Small intestine (tissue), 7 donors: ENCODE data around the gene PCGF1. TPM values are rescaled to one million over a fixed set of nuclear protein-coding genes. Genes with fewer than 3 reads are reported as not detected.

ENCODE experiments used
- DNase-seq, 2 donors: peaks; one replicate each; pipeline versions ENCODE4 v3.0.0 to v3.0.0-alpha.2; 2013
- FAIRE-seq: peaks from 2 replicates; lab custom pipeline; 2012; peaks lifted over from hg19 to GRCh38; lab: Jason Lieb, UNC
- H3K27ac ChIP-seq, 3 donors: one replicate each; pipeline ENCODE4 v1.5.1; 2013; ENCODE audit warnings: low read length in 2 of 3, mild to moderate bottlenecking in 2 of 3, control low read depth in 1 of 3, inconsistent platforms in 1 of 3, low read depth in 1 of 3, moderate library complexity in 1 of 3
- H3K27me3 ChIP-seq, 3 donors: one replicate each; pipeline ENCODE4 v1.6.1; 2013; ENCODE audit warnings: low read length in 3 of 3, inconsistent platforms in 1 of 3; ENCODE audit not compliant: control insufficient read depth in 3 of 3, insufficient read depth in 3 of 3
- H3K36me3 ChIP-seq, 3 donors: one replicate each; pipeline ENCODE4 v1.6.1; 2013; ENCODE audit warnings: low read length in 3 of 3, inconsistent platforms in 1 of 3, low read depth in 1 of 3, mild to moderate bottlenecking in 1 of 3, moderate library complexity in 1 of 3; ENCODE audit not compliant: control insufficient read depth in 3 of 3, insufficient read depth in 2 of 3
- H3K4me1 ChIP-seq, 3 donors: one replicate each; pipeline ENCODE4 v1.6.1; 2013; ENCODE audit warnings: low read length in 2 of 3, inconsistent platforms in 1 of 3, low read depth in 1 of 3, mild to moderate bottlenecking in 1 of 3, moderate library complexity in 1 of 3; ENCODE audit not compliant: control insufficient read depth in 3 of 3, insufficient read depth in 2 of 3
- H3K4me3 ChIP-seq, 3 donors: one replicate each; pipeline ENCODE4 v1.5.1; 2013; ENCODE audit warnings: low read length in 3 of 3, control low read depth in 1 of 3, inconsistent platforms in 1 of 3, low read depth in 1 of 3, mild to moderate bottlenecking in 1 of 3, moderate library complexity in 1 of 3
- H3K9me3 ChIP-seq, 2 donors: one replicate each; pipeline ENCODE4 v1.6.1; 2013; ENCODE audit warnings: low read depth in 1 of 2, low read length in 1 of 2; ENCODE audit not compliant: control insufficient read depth in 2 of 2, insufficient read depth in 1 of 2
- WGBS, 3 donors: extraction: QIAGEN DNeasy Blood & Tissue Kit; methylation state at CpG; one replicate each; pipeline ENCODE4 v1.1.7; 2013; 5-methylcytosine and 5-hydroxymethylcytosine counted together
- polyA plus RNA-seq, 4 donors: library from polyadenylated mRNA; stranded (reverse) in 3 of 4; unstranded in 1 of 4; fragments of 200-250 nt in 3 of 4; fragments of 120-200 nt in 1 of 4; gene quantifications; one replicate each; pipeline versions ENCODE4 v1.2.1 to v1.2.3, GENCODE V29; 2013
- donor health status: healthy with polysubstance abuse.
- donor health status: control.
- donor health status: control.
- donor health status: Bipolar disorder and iron deficiency.
- donor health status: healthy.

The PCGF1 gene
- polyA plus RNA-seq, 4 donors, result 13.2 to 23.5 (median 18.8) TPM

- H3K4me1 ChIP-seq, result peaks cover 0 to 8% (median 3%) of the 10 kb centered on the region in 3 donors
- 84 to 85% (median 84%) methylated on average over 4 of the region's 4 CpGs for WGBS, 3 donors
- no peak overlapping the region for H3K4me3 ChIP-seq
- H3K27me3 ChIP-seq, result peaks cover 0 to 24% (median 0%) of the 10 kb centered on the region in 3 donors
- H3K27ac ChIP-seq, result no peak overlapping the region
- DNase-seq, result no peak
- no peaks in the 10 kb centered on the region for H3K9me3 ChIP-seq
- FAIRE-seq, result no peak
- H3K36me3 ChIP-seq, result peaks cover 0 to 17% (median 0%) of the 10 kb centered on the region in 3 donors
Measured at GRCh38 chr2:74533464-74533863, 26.0 kb upstream of the PCGF1 start.

- Histone ChIP-seq H3K27me3 (peaks cover 0 to 14% (median 0%) of the 10 kb centered on the region in 3 donors), H3K4me3 (no peak overlapping the region), H3K4me1 (peaks cover 0 to 13% (median 5%) of the 10 kb centered on the region in 3 donors), H3K27ac (no peak overlapping the region), H3K9me3 (no peaks in the 10 kb centered on the region), H3K36me3 (peaks cover 3 to 30% (median 5%) of the 10 kb centered on the region in 3 donors)
- peak; percentile 56 to 57 for DNase-seq
- no peak for FAIRE-seq
Measured at GRCh38 chr2:74532222-74532621, 24.7 kb upstream of the PCGF1 start.

GRCh38 chr2:74531666-74532065 lies 24.2 kb upstream of the PCGF1 start:
- Histone ChIP-seq H3K36me3 (peaks cover 3 to 35% (median 5%) of the 10 kb centered on the region in 3 donors), H3K27ac (no peak overlapping the region), H3K4me1 (peaks cover 0 to 13% (median 5%) of the 10 kb centered on the region in 3 donors), H3K27me3 (peaks cover 0 to 9% (median 0%) of the 10 kb centered on the region in 3 donors), H3K9me3 (peaks cover 0 to 2% of the 10 kb centered on the region in 2 donors), H3K4me3 (no peak overlapping the region)
- FAIRE-seq (no peak), DNase-seq (no peak)
- 87 to 93% (median 92%) methylated on average over 7 of the region's 7 CpGs for WGBS, 3 donors

- WGBS, 3 donors, result 1 to 3% (median 2%) methylated on average over 54 of the region's 54 CpGs
- H3K4me3 ChIP-seq, result peak overlapping the region; percentile 65 to 96 (median 83)
- no peak for FAIRE-seq
- peaks cover 0 to 1% (median 0%) of the 10 kb centered on the region in 3 donors for H3K27me3 ChIP-seq
- peaks cover 3 to 45% (median 5%) of the 10 kb centered on the region in 3 donors for H3K36me3 ChIP-seq
- peaks cover 0 to 19% (median 5%) of the 10 kb centered on the region in 3 donors for H3K4me1 ChIP-seq
- DNase-seq, result peak; percentile 62 to 73
- H3K9me3 ChIP-seq, result peaks cover 0 to 6% of the 10 kb centered on the region in 2 donors
- H3K27ac ChIP-seq, result peak overlapping the region; percentile 28 to 94 (median 82)
Measured at GRCh38 chr2:74530239-74531187, 23.0 kb upstream of the PCGF1 start.

- peaks cover 3 to 48% (median 5%) of the 10 kb centered on the region in 3 donors for H3K36me3 ChIP-seq
- no peak for FAIRE-seq
- H3K4me3 ChIP-seq, result peak within 1 kb of the TSS; percentile 65 to 96 (median 83)
- H3K4me1 ChIP-seq, result peaks cover 0 to 24% (median 5%) of the 10 kb centered on the region in 3 donors
- no peaks in the 10 kb centered on the region for H3K27me3 ChIP-seq
- 0 to 1% (median 0%) methylated on average over 52 to 87 of the region's 87 CpGs for WGBS, 3 donors
- H3K27ac ChIP-seq, result peak within 1 kb of the TSS; percentile 80 to 94 (median 82)
- peaks cover 0 to 6% of the 10 kb centered on the region in 2 donors for H3K9me3 ChIP-seq
- DNase-seq, result peak; percentile 99
Measured at GRCh38 chr2:74529357-74530238, 22.1 kb upstream of the PCGF1 start, which contains the start of the genes AUP1 and HTRA2. Gene AUP1, minus strand, starts transcription at chr2:74529706. Its CDS starts 77 bp downstream, at chr2:74529629. Gene HTRA2, plus strand, starts transcription at chr2:74529933. Its CDS starts 74 bp downstream, at chr2:74530007.

- DNase-seq, result no peak
Measured at GRCh38 chr2:74528600-74529356, 21.3 kb upstream of the PCGF1 start.

GRCh38 chr2:74527741-74528140 lies 20.2 kb upstream of the PCGF1 start:
- 88 to 93% (median 89%) methylated on average over 9 of the region's 9 CpGs for WGBS, 3 donors
- FAIRE-seq (no peak), DNase-seq (no peak)
- Histone ChIP-seq H3K27ac (no peak overlapping the region), H3K4me1 (peaks cover 0 to 24% (median 5%) of the 10 kb centered on the region in 3 donors), H3K9me3 (peaks cover 0 to 6% of the 10 kb centered on the region in 2 donors), H3K4me3 (no peak overlapping the region), H3K36me3 (peaks cover 3 to 40% (median 5%) of the 10 kb centered on the region in 3 donors), H3K27me3 (no peaks in the 10 kb centered on the region)

More at GRCh38 chr2:74528600-74529356, 21.3 kb upstream of the PCGF1 start:
- Histone ChIP-seq H3K36me3 (peaks cover 3 to 46% (median 5%) of the 10 kb centered on the region in 3 donors), H3K27me3 (no peaks in the 10 kb centered on the region), H3K27ac (peak overlapping the region; percentile 79 to 94 (median 80)), H3K9me3 (peaks cover 0 to 6% of the 10 kb centered on the region in 2 donors), H3K4me1 (peaks cover 0 to 24% (median 5%) of the 10 kb centered on the region in 3 donors), H3K4me3 (peak overlapping the region; percentile 65 to 96 (median 83))
- FAIRE-seq, result no peak
- 12 to 15% (median 14%) methylated on average over 26 to 29 of the region's 29 CpGs for WGBS, 3 donors
